Vagina (tissue), 2 donors: Measurements from ENCODE around the gene MBD5.

ENCODE experiments used
- POLR2A ChIP-seq, 2 donors: fragments of 450-650 bp; IDR thresholded peaks; one replicate each; pipeline ENCODE4 v1.6.1; 2017; ENCODE audit warnings: antibody characterized with exemption in 2 of 2, mild to moderate bottlenecking in 2 of 2, moderate library complexity in 2 of 2
- POLR2AphosphoS5 ChIP-seq, 2 donors: sonication (generic); formaldehyde crosslinking; IDR thresholded peaks; one replicate each; pipeline ENCODE4 v1.9.0; 2017; ENCODE audit warnings: antibody characterized with exemption in 2 of 2, mild to moderate bottlenecking in 2 of 2, low read depth in 1 of 2; ENCODE audit not compliant: insufficient read depth in 1 of 2
- TF ChIP-seq, protein P1 (sequence below), 3 experiments: fragments of 450-650 bp in 2 of 3; fragments of 200-600 bp in 1 of 3; sonication (generic) in 1 of 3; IDR thresholded peaks; one replicate each; pipeline ENCODE4 v1.5.1; 2017 to 2019; ENCODE audit warnings: antibody characterized with exemption in 3 of 3, mild to moderate bottlenecking in 2 of 3, moderate library complexity in 2 of 3

DNA sequence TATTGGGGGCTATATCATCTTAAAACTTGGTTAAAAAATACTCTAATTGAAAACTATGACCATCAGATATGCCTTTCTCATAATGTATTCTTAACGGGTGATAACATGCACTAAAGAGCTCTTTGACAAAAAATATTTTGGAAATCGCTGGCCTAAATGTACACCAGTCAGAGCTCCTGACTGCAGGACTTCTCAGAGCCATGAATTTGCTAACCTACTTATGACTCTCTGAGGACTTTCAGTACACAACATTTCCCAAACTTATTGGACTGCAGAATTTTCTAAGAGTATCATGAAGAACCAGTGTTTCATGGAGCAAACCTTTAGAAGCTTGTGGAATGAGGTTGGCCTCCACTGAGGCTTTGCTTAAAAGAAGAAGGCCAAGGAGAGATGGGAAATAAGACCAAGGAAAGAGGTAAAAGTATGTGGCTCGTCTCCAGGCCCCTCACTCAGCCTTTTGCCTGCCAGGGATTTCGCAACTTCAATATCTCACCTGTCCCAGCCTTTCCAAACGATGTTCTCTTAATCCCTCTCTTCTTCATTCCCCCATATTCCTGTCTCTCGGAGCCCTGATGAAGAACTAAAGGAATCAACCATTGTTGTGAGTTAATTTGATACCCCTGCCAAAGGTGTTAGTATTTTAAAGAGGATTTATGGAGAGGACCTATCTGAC, 534.9 kb downstream of the MBD5 start:
- TF ChIP-seq, protein P1, sequence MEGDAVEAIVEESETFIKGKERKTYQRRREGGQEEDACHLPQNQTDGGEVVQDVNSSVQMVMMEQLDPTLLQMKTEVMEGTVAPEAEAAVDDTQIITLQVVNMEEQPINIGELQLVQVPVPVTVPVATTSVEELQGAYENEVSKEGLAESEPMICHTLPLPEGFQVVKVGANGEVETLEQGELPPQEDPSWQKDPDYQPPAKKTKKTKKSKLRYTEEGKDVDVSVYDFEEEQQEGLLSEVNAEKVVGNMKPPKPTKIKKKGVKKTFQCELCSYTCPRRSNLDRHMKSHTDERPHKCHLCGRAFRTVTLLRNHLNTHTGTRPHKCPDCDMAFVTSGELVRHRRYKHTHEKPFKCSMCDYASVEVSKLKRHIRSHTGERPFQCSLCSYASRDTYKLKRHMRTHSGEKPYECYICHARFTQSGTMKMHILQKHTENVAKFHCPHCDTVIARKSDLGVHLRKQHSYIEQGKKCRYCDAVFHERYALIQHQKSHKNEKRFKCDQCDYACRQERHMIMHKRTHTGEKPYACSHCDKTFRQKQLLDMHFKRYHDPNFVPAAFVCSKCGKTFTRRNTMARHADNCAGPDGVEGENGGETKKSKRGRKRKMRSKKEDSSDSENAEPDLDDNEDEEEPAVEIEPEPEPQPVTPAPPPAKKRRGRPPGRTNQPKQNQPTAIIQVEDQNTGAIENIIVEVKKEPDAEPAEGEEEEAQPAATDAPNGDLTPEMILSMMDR (IDR thresholded peaks at IDR 0.05) = no peak
- TF ChIP-seq POLR2AphosphoS5 (IDR thresholded peaks at IDR 0.05; ENCODE audit: insufficient read depth in 1 of 2, low read depth in 1 of 2) (no peak), POLR2A (IDR thresholded peaks at IDR 0.05) (no peak)
